Measurements from ENCODE around the gene PHYKPL.
"Not testable (repeated sequence)": the region's sequence is repeated elsewhere in the genome, so short reads cannot be mapped to it uniquely, and the experiment has no call there.

PHYKPL gene

GRCh38 chr5:178265746-178266145, 33.1 kb upstream of the PHYKPL start:
- DNase-seq (ENCODE audit: low spot score) (no peak), FAIRE-seq (no peak)

- DNase-seq (ENCODE audit: low spot score) (no peak), FAIRE-seq (no peak)
Observed at GRCh38 chr5:178264044-178264443, 31.4 kb upstream of the PHYKPL start.

- no peak for FAIRE-seq
- DNase-seq (ENCODE audit: low spot score): no peak
Observed at GRCh38 chr5:178261666-178262600, 29.3 kb upstream of the PHYKPL start.

GRCh38 chr5:178259623-178260536, 27.3 kb upstream of the PHYKPL start:
- FAIRE-seq: no peak
- DNase-seq (ENCODE audit: low spot score): no peak

- no peak for DNase-seq (ENCODE audit: low spot score)
- no peak for FAIRE-seq
Observed at GRCh38 chr5:178257650-178258049, 25.0 kb upstream of the PHYKPL start.

GRCh38 chr5:178256746-178257145, 24.1 kb upstream of the PHYKPL start:
- FAIRE-seq (no peak), DNase-seq (ENCODE audit: low spot score) (no peak)

- FAIRE-seq; DNase-seq (ENCODE audit: low spot score): not testable (repeated sequence)
Observed at GRCh38 chr5:178253632-178254031, 21.0 kb upstream of the PHYKPL start.

GRCh38 chr5:178252258-178252657, 19.7 kb upstream of the PHYKPL start:
- DNase-seq (ENCODE audit: low spot score): no peak
- no peak for FAIRE-seq

- DNase-seq (ENCODE audit: low spot score) (no peak), FAIRE-seq (no peak)
Observed at GRCh38 chr5:178250263-178250662, 17.7 kb upstream of the PHYKPL start.

GRCh38 chr5:178249191-178249989, 16.8 kb upstream of the PHYKPL start:
- FAIRE-seq (no peak), DNase-seq (ENCODE audit: low spot score) (no peak)

GRCh38 chr5:178248750-178249149, 16.1 kb upstream of the PHYKPL start:
- FAIRE-seq: no peak
- DNase-seq (ENCODE audit: low spot score): no peak

GRCh38 chr5:178247481-178248456, 15.2 kb upstream of the PHYKPL start:
- FAIRE-seq: no peak
- no peak for DNase-seq (ENCODE audit: low spot score)

- no peak for FAIRE-seq
Observed at GRCh38 chr5:178246624-178247279, 14.2 kb upstream of the PHYKPL start.

GRCh38 chr5:178245389-178245788, 12.8 kb upstream of the PHYKPL start:
- FAIRE-seq: no peak
- no peak for DNase-seq (ENCODE audit: low spot score)

More at GRCh38 chr5:178246624-178247279, 14.2 kb upstream of the PHYKPL start:
- DNase-seq (ENCODE audit: low spot score): no peak

- DNase-seq (ENCODE audit: low spot score) (no peak), FAIRE-seq (no peak)
Observed at GRCh38 chr5:178244576-178244975, 12.0 kb upstream of the PHYKPL start.

- FAIRE-seq (no peak), DNase-seq (ENCODE audit: low spot score) (no peak)
Observed at GRCh38 chr5:178242416-178242815, 9.8 kb upstream of the PHYKPL start.

- FAIRE-seq (no peak), DNase-seq (ENCODE audit: low spot score) (no peak)
Observed at GRCh38 chr5:178241688-178242231, 9.2 kb upstream of the PHYKPL start.

- FAIRE-seq (no peak), DNase-seq (ENCODE audit: low spot score) (no peak)
Observed at GRCh38 chr5:178241231-178241663, 8.6 kb upstream of the PHYKPL start.

GRCh38 chr5:178240766-178241165, 8.2 kb upstream of the PHYKPL start:
- no peak for DNase-seq (ENCODE audit: low spot score)
- FAIRE-seq: no peak

All from RCC 7860 (cell line).